HCT116 (cell line): ENCODE data around the gene CHAF1B. TPM values are rescaled to one million over a fixed set of nuclear protein-coding genes. Genes with fewer than 3 reads are reported as not detected.

Source experiments
- ATAC-seq: fragments of 200-7000 bp; cut with Tn5 transposase; 2 replicates; pipeline ENCODE4 v1.9.1; 2020; ENCODE audit warnings: mild to moderate bottlenecking, moderate library complexity
- BruUV-seq: library from RNA; stranded (reverse); fragments of 400-500 nt; replicated peaks from 2 replicates; lab custom pipeline; 2021; lab: Mats Ljungman, UMichigan
- CTCF ChIA-PET: fragments of 300-600 bp; sonication (Branson Sonifier 250); formaldehyde crosslinking; loops from one replicate; lab custom pipeline; 2021; ENCODE audit warnings: antibody characterized with exemption; lab: Charles Lee
- POLR2A ChIA-PET: fragments of 300-600, 350-600 bp; sonication (Branson Sonifier 250); formaldehyde crosslinking; loops from one replicate; lab custom pipeline; 2021; ENCODE audit warnings: antibody characterized with exemption; lab: Charles Lee
- RAD21 ChIA-PET, 2 experiments: fragments of 300-600 bp; sonication (Branson Sonifier 250); formaldehyde crosslinking; loops; one replicate each; lab custom pipeline; 2023; ENCODE audit warnings: low total read pairs in 2 of 2; ENCODE audit not compliant: uncharacterized antibody in 2 of 2, unreplicated experiment in 2 of 2, low non-redundant PET in 1 of 2; lab: Charles Lee
- DNase-seq: peaks from one replicate; pipeline ENCODE4 v3.0.0-alpha.2; 2010; ENCODE audit warnings: low read depth, low spot score
- H2AFZ ChIP-seq: fragments of 200-600 bp; shearing (Covaris generic), sonication (generic); 2 replicates; pipeline ENCODE4 v1.6.1; 2017; ENCODE audit warnings: low read depth, mixed run types, mixed read lengths, antibody characterized with exemption, low read length; ENCODE audit not compliant: poor library complexity, severe bottlenecking
- H3K27ac ChIP-seq: 2 replicates; pipeline ENCODE4 v1.5.1; 2012; ENCODE audit warnings: low read depth, low read length
- H3K27me3 ChIP-seq: fragments of 200-600 bp; sonication (generic); 2 replicates; pipeline ENCODE4 v1.6.1; 2016; ENCODE audit warnings: mixed run types, low read length, mixed read lengths; ENCODE audit not compliant: insufficient read depth
- H3K36me3 ChIP-seq, 2 experiments: fragments of 200-500 bp in 1 of 2; fragments of 200-600 bp in 1 of 2; sonication (Bioruptor generic) in 1 of 2; sonication (generic) in 1 of 2; 2 replicates each; pipeline versions ENCODE4 v1.5.1 to v1.6.1; 2014 to 2016; ENCODE audit warnings: low read length in 2 of 2, inconsistent platforms in 1 of 2, mixed read lengths in 1 of 2, mixed run types in 1 of 2; ENCODE audit not compliant: insufficient read depth in 2 of 2, control insufficient read depth in 1 of 2
- H3K4me1 ChIP-seq, 2 experiments: fragments of 200-600 bp in 1 of 2; sonication (generic) in 1 of 2; 2 replicates each; pipeline versions ENCODE4 v1.5.1 to v1.6.1; 2012 to 2017; ENCODE audit warnings: low read length in 2 of 2, inconsistent platforms in 1 of 2, mild to moderate bottlenecking in 1 of 2, mixed read lengths in 1 of 2, mixed run types in 1 of 2, moderate library complexity in 1 of 2; ENCODE audit not compliant: insufficient read depth in 2 of 2, control insufficient read depth in 1 of 2
- H3K4me2 ChIP-seq: fragments of 200-600 bp; sonication (generic); 2 replicates; pipeline ENCODE4 v1.6.1; 2017; ENCODE audit warnings: mixed run types, low read length, mixed read lengths
- H3K4me3 ChIP-seq, 2 experiments: fragments of 200-600 bp in 1 of 2; sonication (generic) in 1 of 2; replicated peaks in 1 of 2; 2 replicates each; pipeline ENCODE4 v1.5.1; 2011 to 2016; ENCODE audit warnings: low read length in 2 of 2, control low read depth in 1 of 2, low read depth in 1 of 2, mild to moderate bottlenecking in 1 of 2, mixed read lengths in 1 of 2, mixed run types in 1 of 2
- H3K79me2 ChIP-seq: fragments of 200-600 bp; sonication (generic); 2 replicates; pipeline ENCODE4 v1.6.1; 2017; ENCODE audit warnings: mild to moderate bottlenecking, mixed run types, low read length, moderate library complexity, mixed read lengths; ENCODE audit not compliant: insufficient read depth
- H3K9ac ChIP-seq: fragments of 200-600 bp; sonication (generic); 2 replicates; pipeline ENCODE4 v1.6.1; 2016; ENCODE audit warnings: low read length, mixed read lengths
- H3K9me2 ChIP-seq: fragments of 200-600 bp; sonication (generic), shearing (Covaris generic); 2 replicates; pipeline ENCODE4 v1.6.1; 2017; ENCODE audit warnings: mixed run types, mild to moderate bottlenecking, moderate library complexity; ENCODE audit not compliant: insufficient read depth
- H3K9me3 ChIP-seq, 2 experiments: fragments of 200-500 bp in 1 of 2; fragments of 200-600 bp in 1 of 2; sonication (Bioruptor generic) in 1 of 2; sonication (generic) in 1 of 2; 2 replicates each; pipeline ENCODE4 v1.6.1; 2014 to 2017; ENCODE audit warnings: low read length in 2 of 2, mixed read lengths in 2 of 2, inconsistent platforms in 1 of 2, low read depth in 1 of 2, mild to moderate bottlenecking in 1 of 2, mixed run types in 1 of 2, moderate library complexity in 1 of 2; ENCODE audit not compliant: control insufficient read depth in 1 of 2, insufficient read depth in 1 of 2
- H4K20me1 ChIP-seq: fragments of 200-600 bp; sonication (generic), shearing (Covaris generic); 2 replicates; pipeline ENCODE4 v1.6.1; 2017; ENCODE audit warnings: mixed run types, mild to moderate bottlenecking, moderate library complexity; ENCODE audit not compliant: insufficient read depth
- CTCF ChIP-seq, 3 experiments: fragments of 200-600 bp in 1 of 3; sonication (generic) in 1 of 3; IDR thresholded peaks in 2 of 3; conservative IDR thresholded peaks in 1 of 3; 2 replicates each; pipeline ENCODE4 v1.5.1; 2012 to 2017; ENCODE audit warnings: low read depth in 2 of 3, low read length in 2 of 3, antibody characterized with exemption in 1 of 3, borderline replicate concordance in 1 of 3, control low read depth in 1 of 3, mild to moderate bottlenecking in 1 of 3, mixed read lengths in 1 of 3, mixed run types in 1 of 3, moderate library complexity in 1 of 3; ENCODE audit not compliant: insufficient read depth in 1 of 3
- ELF1 ChIP-seq: IDR thresholded peaks from 2 replicates; pipeline ENCODE4 v1.6.1; 2012; ENCODE audit warnings: low read depth, borderline replicate concordance
- FOSL1 ChIP-seq: IDR thresholded peaks from 2 replicates; pipeline ENCODE4 v1.6.1; 2012; ENCODE audit warnings: low read depth
- MAX ChIP-seq: IDR thresholded peaks from 2 replicates; pipeline ENCODE4 v1.6.1; 2012
- RAD21 ChIP-seq: IDR thresholded peaks from 2 replicates; pipeline ENCODE4 v1.6.1; 2012; ENCODE audit warnings: low read depth, mild to moderate bottlenecking
- SIN3A ChIP-seq: IDR thresholded peaks from 2 replicates; pipeline ENCODE4 v1.6.1; 2012; ENCODE audit warnings: low read depth
- ZBTB33 ChIP-seq: IDR thresholded peaks from 2 replicates; pipeline ENCODE4 v1.6.1; 2011; ENCODE audit warnings: mild to moderate bottlenecking, low read length, moderate library complexity; ENCODE audit not compliant: insufficient replicate concordance; ENCODE audit errors: extremely low read depth
- intact Hi-C: fragments of 100-400 bp; cut with micrococcal nuclease; formaldehyde crosslinking; loops from 2 replicates; pipeline ENCODE4 v1.10.0; 2022
- total RNA-seq: library from RNA; stranded (reverse); gene quantifications from one replicate; pipeline ENCODE4 v1.2.1, GENCODE V29; 2021; ENCODE audit not compliant: unreplicated experiment

The CHAF1B gene
- total RNA-seq, 1 experiment from 2014 or later, result 26.1 TPM

- ATAC-seq (no peak), DNase-seq (no peak)
- H3K27ac ChIP-seq, result no peak overlapping the region
- 0 out of 4 replicates have a peak, but pooled peaks cover 0 to 2% of the 10 kb centered on the region in 2 experiments for H3K4me1 ChIP-seq
- no peak overlapping the region for H3K4me2 ChIP-seq
- no peak overlapping the region for H3K9ac ChIP-seq
- no peaks in the 10 kb centered on the region for H3K27me3 ChIP-seq
- ChIA-PET POLR2A (interaction anchor here (1.4 kb wide), 1 partner anchor 9 kb away, joined by 4 read pairs; no protein-coding TSS in a partner anchor), RAD21 (no interaction called here), CTCF (no interaction called here)
- no peak overlapping the region for H3K4me3 ChIP-seq
- intact Hi-C loops, result loop anchor here (1.0 to 5.0 kb wide), 2 partner anchors 169 to 507 kb away; no protein-coding TSS in a partner anchor
- H3K36me3 ChIP-seq, result peaks cover 7 to 11% of the 10 kb centered on the region in 2 experiments; a peak in 3 of 4 replicates
- H3K9me2 ChIP-seq, result no peaks in the 10 kb centered on the region
- no peaks in the 10 kb centered on the region for H3K79me2 ChIP-seq
- TF ChIP-seq MAX (no peak), ELF1 (no peak), RAD21 (no peak), FOSL1 (no peak), SIN3A (no peak)
- H3K9me3 ChIP-seq, result no peaks in the 10 kb centered on the region
- H2AFZ ChIP-seq, result no peak overlapping the region
- H4K20me1 ChIP-seq, result no peaks in the 10 kb centered on the region
- BruUV-seq, result no TSS peak
Measured at GRCh38 chr21:36420571-36421339, 35.6 kb downstream of the CHAF1B start.

DNA sequence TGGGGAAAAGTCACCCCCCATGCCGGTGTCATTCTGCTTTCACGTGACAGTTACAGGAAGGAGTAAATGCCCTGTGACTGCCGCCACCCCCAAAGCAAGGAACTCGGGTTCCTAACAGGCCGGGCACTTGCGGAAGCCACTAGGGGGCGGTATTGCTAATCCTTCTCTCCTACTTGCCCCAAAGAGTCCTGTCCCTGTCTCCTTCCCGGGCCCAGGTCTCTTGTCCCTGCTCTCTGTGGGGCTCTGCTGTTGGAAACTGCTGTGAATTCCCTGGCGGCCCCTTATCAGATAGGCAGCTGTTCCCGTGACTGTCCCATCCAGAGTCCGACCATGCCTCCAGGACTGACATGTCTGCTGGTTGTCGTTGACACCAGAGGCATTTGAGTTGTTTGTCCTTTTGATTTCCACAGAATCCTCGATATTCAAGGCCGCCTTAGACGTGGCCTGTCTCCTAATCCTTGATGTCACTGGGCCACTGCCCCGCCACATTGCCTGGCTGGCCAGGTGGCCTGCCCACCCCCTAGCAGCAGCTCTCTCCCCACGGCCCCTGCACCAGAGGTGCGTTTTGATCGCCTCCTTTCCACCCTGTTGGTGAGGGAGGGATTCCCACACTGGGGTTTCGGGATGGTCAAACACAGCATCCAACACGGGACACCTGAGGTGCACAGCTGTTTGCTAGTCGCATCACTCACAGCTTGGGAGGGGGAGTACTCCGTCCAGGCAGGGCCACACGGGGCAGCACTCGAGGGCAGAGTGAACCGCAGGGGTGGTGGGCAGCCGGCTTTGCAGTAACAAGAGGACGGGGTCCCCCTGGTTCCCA is 37.3 kb downstream of the CHAF1B start:
- POLR2A ChIA-PET, result interaction anchor here (0.9 kb wide), 1 partner anchor 309 kb away, joined by 3 read pairs; no protein-coding TSS in a partner anchor
- Histone ChIP-seq H3K27ac (no peak overlapping the region; the same call in 1 of the 2 replicates), H3K4me1 (0 out of 4 replicates have a peak, but pooled peaks cover 0 to 2% of the 10 kb centered on the region in 2 experiments), H3K9ac (no peak overlapping the region), H3K4me2 (no peak overlapping the region), H3K9me2 (no peaks in the 10 kb centered on the region), H3K4me3 (no peak overlapping the region), H2AFZ (no peak overlapping the region), H4K20me1 (no peaks in the 10 kb centered on the region), H3K36me3 (no peaks in the 10 kb centered on the region), H3K79me2 (no peaks in the 10 kb centered on the region), H3K9me3 (no peaks in the 10 kb centered on the region), H3K27me3 (no peaks in the 10 kb centered on the region)
- ATAC-seq (peak; percentile 78), DNase-seq (peak; percentile 34)
- no TSS peak for BruUV-seq
- RAD21 ChIA-PET, result no interaction called here
- TF ChIP-seq CTCF (IDR thresholded peaks at IDR 0.05 in 2 of 3, conservative IDR thresholded peaks at IDR 0.05 in 1 of 3; ENCODE audit: borderline replicate concordance in 1 of 3, insufficient read depth in 1 of 3, low read depth in 2 of 3, low read length in 2 of 3) (peak in 2 of 3 experiments; percentile 84 to 91; a peak in 4 of 6 replicates), ZBTB33 (no peak)
- CTCF ChIA-PET, result interaction anchor here (0.8 to 1.1 kb wide), 3 partner anchors 8 to 495 kb away, joined by 3 to 4 read pairs (median 3); no protein-coding TSS in a partner anchor
- intact Hi-C loops, result loop anchor here (5.0 kb wide), 1 partner anchor 505 kb away; no protein-coding TSS in a partner anchor
